HG02884 (cell line): Measurements from ENCODE around the gene UBAC1.

ENCODE experiments used
- ATAC-seq: cut with Tn5 transposase; IDR thresholded peaks from one replicate; pipeline ENCODE4 v1.9.1; 2021; ENCODE audit warnings: mild to moderate bottlenecking, moderate library complexity; ENCODE audit not compliant: unreplicated experiment

Gene UBAC1

GRCh38 chr9:135887585-135888050 is 73.6 kb downstream of the UBAC1 start:
- ATAC-seq: no peak

- ATAC-seq: no peak
Observed at GRCh38 chr9:135887021-135887507, 74.1 kb downstream of the UBAC1 start.

DNA sequence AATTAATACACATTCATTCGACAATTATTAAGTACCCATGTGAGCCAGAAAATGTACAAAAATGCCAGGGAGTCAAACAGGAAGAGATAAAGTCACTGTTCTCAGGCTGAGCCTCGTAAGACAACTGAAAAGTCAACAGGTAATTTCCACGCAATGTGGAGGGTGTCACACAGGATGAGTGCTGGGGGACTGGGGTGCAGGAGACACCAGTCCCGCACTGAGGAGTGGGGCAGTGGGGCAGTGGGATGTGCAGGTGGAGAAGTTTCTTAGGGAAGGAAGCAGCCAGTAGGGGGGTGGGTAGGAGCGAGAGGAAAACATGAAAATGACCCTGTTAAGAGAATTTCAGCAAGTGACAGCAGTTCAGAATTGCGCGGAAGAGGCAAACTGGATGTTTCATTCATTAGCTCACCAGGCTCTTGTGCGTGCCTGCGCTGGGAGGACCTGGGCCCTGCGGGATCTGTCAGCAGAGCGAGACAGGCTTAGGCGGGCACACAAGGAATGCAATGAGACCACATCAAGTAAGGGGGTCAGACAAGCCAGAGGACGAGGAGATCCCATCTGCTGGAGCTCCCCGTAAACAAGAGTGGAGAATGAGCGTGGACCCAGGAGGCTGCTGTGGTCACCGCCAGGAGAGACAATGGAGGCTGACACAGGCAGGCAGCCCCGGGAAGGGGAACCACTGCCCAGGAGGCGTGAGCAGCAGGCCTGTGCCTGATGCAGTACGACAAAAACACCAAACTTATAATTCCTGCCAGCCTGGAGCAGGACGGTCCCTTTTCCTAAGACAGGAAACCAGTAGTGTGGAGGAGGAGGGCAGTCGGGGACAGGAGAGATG is 74.8 kb downstream of the UBAC1 start:
- ATAC-seq: no peak

DNA sequence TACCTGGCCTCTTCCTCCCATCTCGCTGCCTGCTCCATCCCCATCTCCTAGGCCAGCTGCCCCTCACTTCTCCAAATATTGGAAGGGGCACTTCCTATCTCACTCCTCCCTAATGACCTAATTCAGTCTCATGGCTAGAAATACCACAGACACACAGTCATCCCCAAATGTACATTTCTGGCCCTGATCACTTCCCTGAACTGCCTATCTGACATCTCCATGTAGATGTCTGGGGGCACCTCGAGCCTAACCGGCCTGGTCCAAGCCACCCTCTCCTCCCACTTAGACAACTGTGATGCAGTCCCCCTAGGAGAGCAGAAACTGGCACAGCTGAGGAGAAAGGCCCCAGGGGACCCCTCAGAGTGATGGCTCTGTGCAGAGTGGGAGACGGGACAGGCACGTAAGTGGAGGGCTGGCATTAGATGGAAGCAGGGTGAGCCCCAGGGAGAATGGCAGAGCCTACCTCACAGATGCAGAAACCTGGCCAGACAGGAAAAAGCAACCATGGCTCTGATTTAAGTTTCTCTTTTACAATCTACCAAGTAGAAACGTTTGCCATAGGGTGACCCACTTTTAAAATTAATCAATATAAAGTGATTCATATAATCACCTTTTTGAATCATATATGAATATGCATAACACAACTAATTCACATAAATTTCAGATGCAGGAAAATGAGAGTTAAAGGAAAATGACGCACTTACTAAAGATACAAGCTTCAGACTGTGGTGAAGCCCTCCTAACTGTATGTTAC is 75.9 kb downstream of the UBAC1 start:
- ATAC-seq: no peak

DNA sequence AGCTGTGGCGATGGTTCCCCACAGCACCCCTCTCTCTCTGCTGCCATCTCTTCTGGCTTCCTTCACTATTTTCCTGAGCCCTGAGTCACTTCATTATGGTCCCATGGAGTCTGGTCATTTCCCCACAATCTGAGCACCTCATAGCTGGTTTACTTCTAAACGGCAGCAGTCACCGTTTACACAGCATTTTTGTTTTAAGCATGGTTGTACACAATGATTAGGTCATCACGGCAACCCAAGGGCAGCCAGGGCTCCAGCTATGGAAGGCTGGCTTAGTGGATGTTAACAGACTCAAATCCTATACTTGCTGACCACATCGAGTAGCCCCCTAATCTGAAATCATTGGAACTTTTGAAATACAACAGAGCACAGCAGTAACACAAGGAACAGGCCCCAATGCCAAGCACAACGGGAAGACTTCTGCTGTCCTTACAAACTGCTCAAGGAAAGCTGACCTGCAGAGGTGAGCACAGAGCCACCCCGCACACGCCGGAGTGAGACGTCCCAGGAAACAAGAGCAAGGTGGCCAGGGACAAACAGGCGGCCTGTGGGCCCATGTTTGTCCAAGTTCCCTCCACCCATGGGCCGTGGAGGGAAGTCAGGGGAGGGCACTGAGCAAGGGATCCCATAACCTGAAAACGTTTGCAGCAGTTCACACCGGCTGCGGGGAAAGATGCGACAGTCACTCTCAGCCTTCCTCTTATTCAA is 76.7 kb downstream of the UBAC1 start:
- ATAC-seq: no peak

- ATAC-seq: no peak
Observed at GRCh38 chr9:135883410-135884089, 77.6 kb downstream of the UBAC1 start.
